ENCODE results near the gene CTDSPL.

DNA sequence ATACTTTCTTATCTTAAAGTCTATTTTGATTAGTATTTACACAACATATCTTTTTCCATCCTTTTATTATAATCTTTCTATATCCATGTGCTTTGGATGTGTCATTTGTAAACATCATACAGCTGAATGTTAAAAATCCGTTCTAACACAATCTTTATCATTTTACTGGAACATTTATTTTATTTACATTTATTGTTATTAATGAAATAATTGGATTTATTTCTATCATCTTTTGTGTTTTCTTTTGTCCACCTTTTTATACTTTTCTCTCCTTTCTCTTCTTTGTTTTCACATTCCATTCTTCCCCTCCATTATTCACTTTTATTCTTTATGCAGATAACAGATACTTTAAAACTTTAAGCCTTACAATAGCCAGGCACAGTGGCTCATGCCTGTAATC, 34.7 kb upstream of the CTDSPL start:
- TF ChIP-seq CTCF (IDR thresholded peaks at IDR 0.05; ENCODE audit: poor library complexity): no peak
- no peak for TF ChIP-seq EZH2 (IDR thresholded peaks at IDR 0.05; ENCODE audit: borderline replicate concordance)
